Cerebellar nuclear complex (tissue), 1 donor: ENCODE measurements around the gene NPAS1.
"Not testable (repeated sequence)": the region's sequence is repeated elsewhere in the genome, so short reads cannot be mapped to it uniquely, and the experiment has no call there.

ENCODE experiments used
- DNase-seq, 2 experiments: peaks; one replicate each; lab custom pipeline; 2025; lab: John Stamatoyannopoulos, UW

NPAS1 gene

GRCh38 chr19:47045867-47046470 lies 26.3 kb downstream of the NPAS1 start:
- DNase-seq = no peak

- DNase-seq = no peak
Observed at GRCh38 chr19:47047272-47047762, 27.7 kb downstream of the NPAS1 start.

- DNase-seq = peak; percentile 33 to 90
Observed at GRCh38 chr19:47047763-47048405, 28.2 kb downstream of the NPAS1 start.

- no peak for DNase-seq
Observed at GRCh38 chr19:47049307-47049700, 29.7 kb downstream of the NPAS1 start.

GRCh38 chr19:47050562-47050961 lies 30.9 kb downstream of the NPAS1 start:
- DNase-seq = not testable (repeated sequence)

GRCh38 chr19:47056411-47056810 lies 36.8 kb downstream of the NPAS1 start:
- no peak for DNase-seq

- no peak for DNase-seq
Observed at GRCh38 chr19:47057328-47057727, 37.7 kb downstream of the NPAS1 start.

GRCh38 chr19:47058621-47059022 lies 39.0 kb downstream of the NPAS1 start:
- DNase-seq = no peak

- no peak for DNase-seq
Observed at GRCh38 chr19:47063874-47064273, 44.2 kb downstream of the NPAS1 start.

GRCh38 chr19:47065242-47065641 lies 45.6 kb downstream of the NPAS1 start:
- no peak for DNase-seq

GRCh38 chr19:47066376-47067214 lies 47.0 kb downstream of the NPAS1 start:
- no peak for DNase-seq

GRCh38 chr19:47067215-47067847 lies 47.7 kb downstream of the NPAS1 start:
- no peak for DNase-seq

- no peak for DNase-seq
Observed at GRCh38 chr19:47068246-47068645, 48.6 kb downstream of the NPAS1 start.

- no peak for DNase-seq
Observed at GRCh38 chr19:47068876-47069406, 49.3 kb downstream of the NPAS1 start.

GRCh38 chr19:47069795-47070194 lies 50.2 kb downstream of the NPAS1 start:
- no peak for DNase-seq

- DNase-seq = no peak
Observed at GRCh38 chr19:47070756-47071155, 51.1 kb downstream of the NPAS1 start.

GRCh38 chr19:47071731-47072130 lies 52.1 kb downstream of the NPAS1 start:
- DNase-seq = no peak

GRCh38 chr19:47072323-47072722 lies 52.7 kb downstream of the NPAS1 start:
- no peak for DNase-seq

- no peak for DNase-seq
Observed at GRCh38 chr19:47073574-47073973, 53.9 kb downstream of the NPAS1 start.

- DNase-seq = no peak
Observed at GRCh38 chr19:47074621-47075020, 55.0 kb downstream of the NPAS1 start.

GRCh38 chr19:47075179-47075810 lies 55.7 kb downstream of the NPAS1 start:
- DNase-seq = no peak

GRCh38 chr19:47075941-47076340 lies 56.3 kb downstream of the NPAS1 start:
- DNase-seq = no peak
